HL-60/S4 (cell line): ENCODE measurements around the gene RGPD5.
"Not testable (repeated sequence)": the region's sequence is repeated elsewhere in the genome, so short reads cannot be mapped to it uniquely, and the experiment has no call there.

Experiments used
- in situ Hi-C: fragments of 300-500 bp; cut with MboI; formaldehyde crosslinking; loops from 2 replicates; pipeline ENCODE4 v1.14.3; 2022; ENCODE audit warnings: low sequenced_read_pairs

Gene RGPD5

GRCh38 chr2:109891024-109891423 lies 96.9 kb downstream of the RGPD5 start:
- in situ Hi-C loops = not testable (repeated sequence)

GRCh38 chr2:109893736-109894135 lies 99.6 kb downstream of the RGPD5 start:
- in situ Hi-C loops = not testable (repeated sequence)

GRCh38 chr2:109894141-109894540 lies 100.0 kb downstream of the RGPD5 start:
- in situ Hi-C loops = not testable (repeated sequence)

GRCh38 chr2:109895090-109895869 lies 101.2 kb downstream of the RGPD5 start:
- in situ Hi-C loops = not testable (repeated sequence)

- in situ Hi-C loops = not testable (repeated sequence)
Observed at GRCh38 chr2:109896212-109896611, 102.1 kb downstream of the RGPD5 start.

GRCh38 chr2:109897769-109898461 lies 103.8 kb downstream of the RGPD5 start:
- in situ Hi-C loops = not testable (repeated sequence)

- in situ Hi-C loops = not testable (repeated sequence)
Observed at GRCh38 chr2:109898462-109899336, 104.6 kb downstream of the RGPD5 start, which contains the start of gene LIMS3. Gene LIMS3, plus strand, starts transcription at chr2:109898688. Its CDS starts 41 bp downstream, at chr2:109898729.

- in situ Hi-C loops = not testable (repeated sequence)
Observed at GRCh38 chr2:109905796-109906195, 111.7 kb downstream of the RGPD5 start.
